SK-N-MC (cell line): ENCODE data around the gene NCAM2.

Source experiments
- DNase-seq: peaks from one replicate; pipeline ENCODE4 v3.0.0-alpha.2; 2011; ENCODE audit warnings: low read depth, low spot score
- H3K27ac ChIP-seq: fragments of 200-600 bp; sonication (generic); 2 replicates; pipeline ENCODE4 v1.5.1; 2016; ENCODE audit warnings: mixed run types
- H3K36me3 ChIP-seq: fragments of 200-600 bp; sonication (generic); 2 replicates; pipeline ENCODE4 v1.6.1; 2017; ENCODE audit warnings: antibody characterized with exemption, low read length, mixed read lengths; ENCODE audit not compliant: insufficient read depth
- H3K4me3 ChIP-seq: fragments of 200-600 bp; sonication (generic); 2 replicates; pipeline ENCODE4 v1.5.1; 2016
- H3K9ac ChIP-seq: fragments of 200-600 bp; sonication (generic); 2 replicates; pipeline ENCODE4 v1.8.0; 2017; ENCODE audit warnings: mixed run types, mixed read lengths; ENCODE audit not compliant: insufficient read length
- H3K9me3 ChIP-seq: fragments of 200-600 bp; sonication (generic); 2 replicates; pipeline ENCODE4 v1.6.1; 2017; ENCODE audit warnings: low read depth, mild to moderate bottlenecking, antibody characterized with exemption, low read length, moderate library complexity, mixed read lengths
- EZH2 ChIP-seq: fragments of 200-600 bp; sonication (generic); IDR thresholded peaks from one replicate; pipeline ENCODE4 v1.6.1; 2017; ENCODE audit warnings: antibody characterized with exemption
- FOXP2 ChIP-seq: optimal IDR thresholded peaks from 2 replicates; pipeline ENCODE3; 2011; ENCODE audit warnings: mild to moderate bottlenecking, moderate library complexity; ENCODE audit not compliant: insufficient read depth; ENCODE audit errors: extremely low read length, control extremely low read depth
- POLR2AphosphoS5 ChIP-seq: IDR thresholded peaks from 2 replicates; pipeline ENCODE4 v1.6.1; 2012; ENCODE audit warnings: mild to moderate bottlenecking, low read depth, low read length, borderline replicate concordance

The NCAM2 gene

DNA sequence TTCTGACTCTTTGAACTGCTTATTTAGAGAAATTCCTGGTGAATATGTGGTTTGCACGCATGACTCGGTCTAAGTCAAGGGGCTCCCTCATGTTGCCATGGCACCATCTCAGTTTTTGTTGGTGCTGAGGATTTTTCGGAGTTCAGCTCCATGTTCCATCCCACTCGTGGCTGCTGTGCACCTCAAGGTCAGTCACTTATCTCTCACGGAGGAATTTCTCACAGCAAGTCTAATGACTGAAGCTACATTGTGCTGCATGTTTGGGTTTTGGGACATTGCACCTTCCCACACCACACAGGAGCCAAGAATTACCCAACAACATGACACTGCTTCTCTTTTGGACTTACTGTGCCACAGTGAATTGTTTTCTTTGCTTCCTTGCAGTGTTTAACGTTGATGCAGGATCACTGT, 269.9 kb downstream of the NCAM2 start:
- H3K4me3 ChIP-seq, result no peak overlapping the region
- no peaks in the 10 kb centered on the region for H3K9me3 ChIP-seq
- TF ChIP-seq EZH2 (no peak), FOXP2 (no peak), POLR2AphosphoS5 (no peak)
- H3K9ac ChIP-seq, result no peak overlapping the region
- H3K36me3 ChIP-seq, result no peaks in the 10 kb centered on the region
- no peak for DNase-seq
- no peak overlapping the region for H3K27ac ChIP-seq

DNA sequence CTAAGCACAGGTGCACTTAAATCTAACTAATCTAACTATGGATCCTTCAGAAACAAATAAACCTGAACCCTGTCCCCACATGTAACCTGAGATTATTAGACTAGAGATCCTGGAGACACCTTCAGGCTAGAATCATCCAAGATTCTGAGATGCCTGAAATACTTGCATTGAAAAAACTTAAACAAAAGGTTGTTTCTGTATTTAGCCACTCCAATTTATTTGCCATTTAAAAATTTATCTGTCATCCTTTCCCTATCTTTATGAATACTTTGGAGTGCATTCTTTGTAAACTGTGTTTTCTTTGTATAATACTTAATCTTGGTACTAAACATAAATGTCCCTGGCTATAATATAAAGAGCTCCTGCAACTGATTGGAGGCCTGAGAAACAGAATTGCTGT, 270.7 kb downstream of the NCAM2 start:
- Histone ChIP-seq H3K9ac (no peak overlapping the region), H3K27ac (no peak overlapping the region), H3K9me3 (no peaks in the 10 kb centered on the region), H3K4me3 (no peak overlapping the region), H3K36me3 (no peaks in the 10 kb centered on the region)
- no peak for DNase-seq
- no peak for TF ChIP-seq POLR2AphosphoS5
- TF ChIP-seq FOXP2, result no peak
- TF ChIP-seq EZH2, result no peak

DNA sequence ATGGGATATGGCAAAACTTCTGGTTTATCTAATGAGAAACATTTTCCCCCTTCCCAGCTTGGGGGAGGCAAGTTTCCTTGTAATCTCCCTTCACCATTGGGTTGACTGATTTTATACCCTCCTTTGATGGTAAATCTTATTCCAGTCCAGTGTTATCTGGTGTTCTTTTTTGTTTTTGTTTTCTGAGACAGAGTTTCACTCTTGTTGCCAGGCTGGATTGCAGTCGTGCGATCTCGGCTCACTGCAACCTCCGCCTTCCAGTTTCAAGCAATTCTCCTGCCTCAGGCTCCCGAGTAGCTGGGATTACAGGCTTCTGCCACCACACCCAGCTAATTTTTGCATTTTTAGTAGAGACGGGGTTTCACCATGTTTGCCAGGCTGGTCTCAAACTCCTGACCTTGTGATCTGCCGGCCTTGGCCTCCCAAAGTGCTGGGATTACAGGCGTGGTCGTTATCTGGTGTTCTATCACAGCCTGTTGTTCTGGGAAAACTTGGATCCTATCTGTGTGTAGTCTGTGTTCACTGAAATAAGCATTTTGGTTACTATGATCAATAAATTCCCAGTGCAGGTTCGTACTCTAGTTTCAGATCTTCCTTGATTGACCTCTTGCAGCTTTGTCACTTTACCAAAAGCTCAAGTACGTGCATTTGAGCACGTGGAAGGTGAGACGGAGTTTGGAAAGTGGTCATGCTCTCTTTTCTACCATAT, 281.1 kb downstream of the NCAM2 start:
- Histone ChIP-seq H3K9me3 (no peaks in the 10 kb centered on the region), H3K4me3 (no peak overlapping the region), H3K27ac (no peak overlapping the region), H3K36me3 (no peaks in the 10 kb centered on the region), H3K9ac (no peak overlapping the region)
- no peak for DNase-seq
- no peak for TF ChIP-seq POLR2AphosphoS5
- TF ChIP-seq FOXP2, result no peak
- TF ChIP-seq EZH2, result no peak

DNA sequence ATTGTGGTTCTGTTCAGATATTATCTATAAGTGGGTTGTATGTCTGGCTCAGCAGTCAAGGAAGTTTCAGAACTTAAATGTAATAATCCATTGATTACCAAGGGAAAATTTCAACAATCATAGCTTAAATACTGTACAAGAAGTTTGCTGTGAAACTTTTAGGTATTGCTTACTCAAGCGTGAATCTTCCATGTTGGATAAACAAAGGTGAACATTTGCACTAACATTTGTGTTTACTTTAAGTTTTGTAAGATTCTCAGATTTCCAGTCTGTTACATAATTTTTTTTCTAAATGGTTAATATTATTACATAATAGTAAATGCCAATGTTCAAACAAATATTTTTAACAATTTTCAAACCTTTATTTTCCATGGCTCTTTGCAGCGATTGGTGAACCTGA, 285.6 kb downstream of the NCAM2 start:
- Histone ChIP-seq H3K9me3 (no peaks in the 10 kb centered on the region), H3K27ac (no peak overlapping the region)
- TF ChIP-seq POLR2AphosphoS5, result no peak
- TF ChIP-seq FOXP2, result no peak
- no peak for TF ChIP-seq EZH2

DNA sequence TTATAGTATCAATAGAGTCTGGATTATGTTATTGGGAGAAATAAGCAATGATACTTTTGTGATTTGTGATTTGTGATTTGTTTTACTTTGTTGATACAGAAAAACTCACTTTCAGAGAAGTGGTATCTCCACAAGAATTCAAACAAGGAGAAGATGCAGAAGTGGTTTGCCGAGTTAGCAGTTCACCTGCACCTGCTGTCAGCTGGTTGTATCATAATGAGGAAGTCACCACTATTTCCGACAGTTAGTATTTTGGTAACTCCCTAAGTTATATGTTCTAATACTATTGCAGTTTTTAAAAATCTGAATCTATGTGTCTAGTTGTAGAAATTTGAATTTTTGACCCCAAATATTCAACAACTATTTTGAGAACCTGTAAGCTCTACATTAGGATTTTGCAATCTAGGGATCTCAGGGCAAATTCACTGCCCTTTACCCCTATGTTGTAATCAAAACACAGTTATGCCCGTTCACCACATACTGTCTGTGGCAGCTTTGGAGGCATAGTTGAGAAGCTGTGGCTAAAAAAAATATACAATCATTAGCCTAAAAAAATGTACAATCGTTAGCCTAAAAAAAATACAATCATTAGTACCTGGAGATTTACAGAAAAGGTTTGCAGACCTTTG, 288.1 kb downstream of the NCAM2 start:
- no peak overlapping the region for H3K9ac ChIP-seq
- DNase-seq, result no peak

More for the DNA sequence above, 285.6 kb downstream of the NCAM2 start:
- DNase-seq, result no peak
- Histone ChIP-seq H3K4me3 (no peak overlapping the region), H3K36me3 (0 out of 2 replicates have a peak, but pooled peaks cover 4% of the 10 kb centered on the region), H3K9ac (no peak overlapping the region)

DNA sequence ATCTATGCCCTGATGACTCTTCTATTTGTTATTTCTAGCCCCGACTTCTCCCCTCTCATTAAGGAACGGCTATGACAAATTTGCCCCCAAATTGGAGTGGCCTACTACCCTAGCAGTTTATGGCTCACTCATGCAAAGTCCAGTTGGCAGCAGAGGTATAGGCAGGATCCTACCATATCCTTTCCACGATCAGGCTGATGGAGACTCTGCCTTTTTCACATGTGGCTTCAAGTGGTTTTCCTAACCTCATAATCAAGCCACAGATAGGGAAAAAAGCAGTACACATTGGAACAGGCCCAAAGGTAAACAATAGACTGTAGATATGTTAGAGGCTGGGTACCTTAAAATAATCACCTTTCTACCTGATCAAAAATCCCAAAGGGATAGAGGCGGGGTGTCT, 292.5 kb downstream of the NCAM2 start:
- H3K27ac ChIP-seq, result no peak overlapping the region
- DNase-seq, result no peak
- H3K4me3 ChIP-seq, result no peak overlapping the region
- H3K9me3 ChIP-seq, result no peaks in the 10 kb centered on the region
- H3K9ac ChIP-seq, result no peak overlapping the region
- TF ChIP-seq FOXP2 (no peak), EZH2 (no peak), POLR2AphosphoS5 (no peak)
- H3K36me3 ChIP-seq, result peaks cover 9% of the 10 kb centered on the region; the same call in 1 of the 2 replicates

More for the DNA sequence above, 288.1 kb downstream of the NCAM2 start:
- Histone ChIP-seq H3K27ac (no peak overlapping the region), H3K36me3 (0 out of 2 replicates have a peak, but pooled peaks cover 4% of the 10 kb centered on the region), H3K4me3 (no peak overlapping the region), H3K9me3 (no peaks in the 10 kb centered on the region)
- TF ChIP-seq POLR2AphosphoS5 (no peak), FOXP2 (no peak), EZH2 (no peak)

DNA sequence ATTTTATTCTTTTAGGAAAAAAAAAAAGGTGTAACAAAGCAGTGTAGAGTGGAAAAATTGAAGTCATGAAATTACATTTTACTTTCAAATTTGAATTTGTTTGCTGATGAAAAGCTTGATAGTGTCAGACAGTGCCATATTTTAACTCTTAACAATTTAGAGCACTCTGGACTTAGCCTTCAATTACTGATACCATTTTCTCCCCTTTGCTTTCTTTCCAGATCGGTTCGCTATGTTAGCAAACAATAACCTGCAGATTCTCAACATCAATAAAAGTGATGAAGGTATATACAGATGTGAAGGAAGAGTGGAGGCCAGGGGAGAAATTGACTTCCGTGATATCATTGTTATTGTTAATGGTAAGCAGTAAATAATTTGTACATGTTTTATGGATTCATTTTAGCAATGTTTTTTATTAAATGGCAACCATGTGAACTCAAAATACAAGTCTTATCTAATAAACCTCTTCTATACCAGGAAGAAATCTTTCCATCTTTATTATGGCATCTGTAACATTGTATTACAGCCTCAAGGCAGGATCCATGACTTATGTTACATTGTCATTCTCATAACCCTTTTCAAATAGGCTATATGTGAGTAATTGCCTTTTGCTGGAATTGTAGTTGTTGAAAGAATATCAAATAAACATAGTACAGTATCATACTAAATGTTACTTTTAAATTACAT, 293.8 kb downstream of the NCAM2 start:
- Histone ChIP-seq H3K9me3 (no peaks in the 10 kb centered on the region), H3K9ac (no peak overlapping the region), H3K27ac (no peak overlapping the region), H3K36me3 (peaks cover 9% of the 10 kb centered on the region; the same call in 1 of the 2 replicates), H3K4me3 (no peak overlapping the region)
- TF ChIP-seq FOXP2 (no peak), POLR2AphosphoS5 (no peak), EZH2 (no peak)
- no peak for DNase-seq

DNA sequence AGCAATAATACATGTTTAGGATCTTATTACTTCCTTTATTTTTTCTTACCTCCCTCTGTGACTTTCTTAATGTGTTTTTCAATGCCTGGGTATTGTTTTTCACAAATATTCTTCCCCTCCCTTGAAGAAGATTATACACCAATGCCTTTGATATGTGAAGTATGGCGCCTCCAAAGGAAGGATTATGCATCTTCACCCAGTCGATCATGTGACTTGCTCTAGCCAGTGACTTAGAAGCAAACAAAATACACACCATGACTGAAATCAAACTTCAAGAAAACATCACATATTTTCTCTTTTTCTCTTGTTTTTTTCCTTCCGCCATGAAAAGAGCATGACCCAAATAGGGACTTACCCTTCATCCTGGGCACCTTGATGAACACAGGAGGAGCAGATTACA, 297.1 kb downstream of the NCAM2 start:
- Histone ChIP-seq H3K4me3 (no peak overlapping the region), H3K27ac (no peak overlapping the region), H3K9me3 (no peaks in the 10 kb centered on the region), H3K9ac (no peak overlapping the region), H3K36me3 (peaks cover 9% of the 10 kb centered on the region; the same call in 1 of the 2 replicates)
- TF ChIP-seq POLR2AphosphoS5 (no peak), EZH2 (no peak), FOXP2 (no peak)
- no peak for DNase-seq

DNA sequence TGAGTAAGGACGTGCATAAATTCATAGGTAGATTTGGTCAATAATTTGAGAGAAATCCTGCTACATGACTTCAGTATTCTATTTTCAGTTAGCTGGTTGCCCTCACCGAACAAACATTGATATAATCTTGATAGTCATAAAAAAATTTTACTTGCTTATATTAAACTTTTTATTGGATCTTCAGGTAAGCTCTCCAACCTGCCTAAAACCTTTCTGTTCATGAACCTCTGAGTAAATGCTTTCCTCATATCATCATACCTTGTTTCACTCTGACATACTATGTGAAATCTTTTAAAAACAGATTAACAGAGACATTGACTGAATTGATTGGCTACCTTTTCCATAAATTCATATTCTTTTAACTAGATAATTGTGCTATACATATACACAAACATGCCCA, 299.0 kb downstream of the NCAM2 start:
- Histone ChIP-seq H3K4me3 (no peak overlapping the region), H3K9ac (no peak overlapping the region), H3K27ac (no peak overlapping the region), H3K9me3 (no peaks in the 10 kb centered on the region), H3K36me3 (peaks cover 9% of the 10 kb centered on the region; the same call in 1 of the 2 replicates)
- DNase-seq, result no peak
- TF ChIP-seq EZH2 (no peak), FOXP2 (no peak), POLR2AphosphoS5 (no peak)
